LHCN-M2 (cell line): Measurements from ENCODE around the gene PLA2G2F. TPM values are rescaled to one million over a fixed set of nuclear protein-coding genes. Genes with fewer than 3 reads are reported as not detected.

Experiments used
- DNase-seq: peaks from one replicate; pipeline ENCODE4 v3.0.0-alpha.2; 2012; ENCODE audit warnings: low read depth
- total RNA-seq: library from RNA; depleted of rRNA; stranded (reverse); fragments of >200 nt; gene quantifications from 2 replicates; pipeline ENCODE4 v1.2.3, GENCODE V29; 2014

The PLA2G2F gene
- total RNA-seq, 1 experiment from 2014 or later = not detected

DNA sequence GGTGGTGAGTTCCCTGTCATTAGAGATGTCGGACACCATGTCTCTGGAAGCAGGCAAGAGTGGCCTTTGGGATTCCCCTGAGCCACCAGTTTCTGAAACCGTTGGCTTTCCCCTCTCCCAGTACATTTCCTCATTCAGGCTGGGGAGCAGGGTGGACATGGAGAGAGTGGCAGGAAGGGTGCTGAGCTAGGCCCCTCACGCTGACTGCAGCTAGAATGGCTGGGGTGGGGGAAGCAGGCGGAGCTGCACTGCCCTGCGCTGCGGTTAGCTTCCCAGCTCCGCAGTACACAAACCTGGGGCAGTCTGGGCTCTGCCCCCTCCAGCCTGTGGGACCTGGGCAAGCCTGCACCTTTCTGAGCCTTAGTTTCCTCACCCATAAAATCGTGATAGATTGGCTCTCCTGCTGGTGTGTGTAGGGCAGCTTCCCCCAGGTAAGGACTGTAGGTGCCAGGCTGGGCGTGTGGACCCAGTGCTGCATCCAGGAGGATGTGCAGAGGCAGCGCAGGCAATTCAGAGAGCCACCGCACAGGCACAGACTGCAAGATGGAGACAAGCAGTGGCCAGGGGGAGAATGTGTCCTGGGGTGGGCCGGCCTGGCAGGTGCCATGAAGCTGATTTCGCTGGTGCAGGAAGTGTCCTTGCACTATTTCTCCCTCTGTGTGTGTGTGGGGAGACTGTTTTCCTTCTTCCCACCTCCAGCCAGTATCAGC is 3.0 kb downstream of the PLA2G2F start:
- no peak for DNase-seq

- DNase-seq = no peak
Observed at GRCh38 chr1:20143318-20143717, 4.2 kb downstream of the PLA2G2F start.

DNA sequence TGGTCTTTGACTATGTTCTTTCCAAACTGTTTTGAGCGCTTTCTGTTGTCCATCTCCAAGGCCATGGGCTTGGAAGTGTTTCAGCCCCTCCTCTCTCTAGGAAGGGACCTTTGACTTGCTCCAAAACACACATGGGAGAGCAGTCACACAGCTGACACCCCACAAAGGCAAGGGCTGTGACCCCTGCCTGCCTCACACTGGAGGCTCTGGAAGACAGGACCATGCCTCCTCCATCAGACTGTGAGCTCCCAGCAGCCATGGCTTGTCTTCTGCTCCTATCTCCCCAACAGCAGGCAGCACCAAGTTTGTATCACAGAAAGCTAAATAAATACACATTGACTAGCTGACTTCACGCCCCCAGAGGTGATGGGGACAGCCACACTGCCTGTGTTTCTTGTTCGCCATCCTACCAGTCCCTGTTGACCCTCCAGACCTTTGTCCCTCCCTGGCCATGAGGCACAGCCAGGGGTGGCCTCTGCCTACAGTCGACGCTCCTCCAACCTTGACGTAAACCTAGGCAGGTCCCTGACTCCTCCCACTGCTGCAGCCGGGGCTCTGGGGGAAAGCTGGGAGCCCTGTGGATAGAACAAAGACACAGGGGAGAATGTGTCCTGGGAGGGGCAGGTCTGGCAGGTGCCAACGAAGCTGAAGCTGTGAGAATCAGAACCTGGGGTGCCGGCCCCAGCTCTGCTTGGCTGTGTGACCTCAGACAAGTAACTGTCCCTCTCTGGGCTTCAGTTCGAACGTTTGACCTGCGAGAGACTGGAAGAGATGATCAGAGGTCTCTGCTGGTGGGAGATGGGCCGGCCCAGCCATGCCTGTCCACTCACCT is 4.8 kb downstream of the PLA2G2F start:
- DNase-seq = no peak

DNA sequence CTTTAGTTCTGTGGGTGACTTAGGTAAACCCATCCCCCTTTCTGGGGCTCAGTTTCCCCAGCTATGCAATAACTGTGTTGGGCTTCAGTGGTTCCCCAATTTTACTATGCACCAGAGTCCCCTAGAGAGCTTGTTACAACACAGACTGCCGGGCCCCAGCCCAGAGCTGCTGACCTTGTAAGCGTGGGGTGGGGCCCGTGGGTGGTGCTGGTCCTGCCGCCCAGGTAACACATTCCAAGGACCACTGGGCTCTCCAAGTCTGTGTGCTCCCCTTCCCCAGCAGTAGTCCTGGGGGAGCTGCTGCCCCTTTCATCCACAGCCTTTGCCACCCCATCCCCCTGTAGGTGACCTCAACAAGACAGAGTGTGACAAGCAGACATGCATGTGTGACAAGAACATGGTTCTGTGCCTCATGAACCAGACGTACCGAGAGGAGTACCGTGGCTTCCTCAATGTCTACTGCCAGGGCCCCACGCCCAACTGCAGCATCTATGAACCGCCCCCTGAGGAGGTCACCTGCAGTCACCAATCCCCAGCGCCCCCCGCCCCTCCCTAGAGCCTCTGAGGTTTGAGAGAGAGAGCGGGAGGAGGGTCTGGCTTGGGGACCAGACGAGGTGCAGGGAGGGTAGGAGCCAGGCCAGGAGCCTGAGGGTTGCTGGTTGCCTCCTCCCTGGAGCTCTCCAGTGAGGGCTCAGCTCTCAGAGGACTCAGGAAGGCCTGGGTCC is 8.9 kb downstream of the PLA2G2F start:
- DNase-seq = no peak

DNA sequence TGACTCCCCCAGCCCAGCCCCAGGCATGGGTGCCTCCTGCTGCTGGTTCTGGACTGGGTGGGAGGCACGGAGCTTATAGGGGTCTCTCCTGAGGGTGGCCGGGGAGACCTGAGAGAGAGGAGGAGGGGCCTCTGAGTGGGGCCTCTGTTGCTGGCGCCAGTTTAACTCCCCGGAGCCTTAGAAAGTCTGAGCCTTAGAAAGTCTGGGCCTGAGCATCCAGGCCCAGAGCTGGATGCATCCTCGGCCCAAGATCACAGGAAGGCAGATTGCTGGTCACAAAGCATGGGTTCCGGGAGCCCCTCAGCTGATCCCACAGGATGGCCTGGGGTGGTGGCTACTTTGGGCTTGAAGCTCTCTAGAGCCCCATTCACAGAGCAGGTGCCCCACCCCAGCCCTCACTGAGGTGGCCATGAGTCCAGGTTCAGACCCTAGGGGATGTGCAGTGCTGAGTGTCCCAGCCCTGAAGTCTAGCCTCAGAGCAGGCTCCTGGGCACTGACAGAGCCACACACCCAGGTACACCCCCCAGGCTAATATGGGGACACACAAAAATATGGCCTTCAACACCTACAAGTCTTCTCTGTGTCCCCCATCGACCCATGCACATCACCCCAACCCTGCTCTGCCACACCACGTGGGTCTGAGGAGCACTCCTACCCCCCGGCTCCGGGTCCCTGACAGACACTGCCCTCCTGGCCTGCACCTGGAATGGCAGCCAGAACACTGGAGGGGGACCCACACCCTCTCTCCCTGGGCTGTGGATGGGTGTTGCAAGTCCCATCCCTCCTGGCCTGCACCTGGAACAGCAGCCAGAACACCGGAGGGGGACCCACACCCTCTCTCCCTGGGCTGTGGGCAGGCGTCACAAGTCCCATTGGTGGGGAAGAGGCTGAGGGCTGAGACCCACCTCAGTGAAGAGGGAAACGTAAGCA is 9.7 kb downstream of the PLA2G2F start:
- no peak for DNase-seq

DNA sequence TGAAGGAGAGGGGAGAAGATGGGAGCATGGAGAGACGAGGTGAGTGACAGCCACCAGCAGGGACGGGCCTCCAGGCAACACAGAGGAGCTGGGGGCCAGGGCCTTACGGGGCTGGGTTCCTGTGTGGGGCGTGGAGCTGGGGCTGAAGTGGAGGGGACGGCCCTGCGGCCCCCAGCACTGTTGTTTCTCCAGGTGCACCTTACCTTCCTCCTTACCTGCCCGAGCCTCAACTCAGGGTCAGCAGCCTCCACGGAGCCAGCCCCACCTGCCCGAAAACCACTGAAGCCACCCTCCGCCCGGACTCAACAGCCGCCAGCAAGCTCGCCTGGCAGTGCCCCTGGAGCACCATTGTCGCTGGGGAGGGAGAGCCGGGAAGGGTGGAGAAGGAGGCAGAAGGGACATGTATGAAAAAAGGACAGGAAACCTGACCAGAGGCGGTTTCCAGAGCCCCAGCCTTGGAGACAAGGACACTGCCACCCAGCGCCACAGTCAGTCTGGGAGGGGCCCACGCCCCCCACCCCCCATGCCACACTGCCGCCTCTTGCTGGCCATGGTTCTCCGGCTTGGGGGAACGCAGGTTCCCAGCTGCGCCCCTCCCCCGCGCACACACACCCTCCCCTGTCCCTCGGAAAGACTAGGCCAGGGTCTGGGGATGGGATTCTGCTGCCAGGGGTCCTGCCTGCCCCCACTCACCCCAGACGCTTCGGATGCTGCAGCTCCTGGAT is 10.6 kb downstream of the PLA2G2F start:
- no peak for DNase-seq

- DNase-seq = no peak
Observed at GRCh38 chr1:20150326-20150705, 11.2 kb downstream of the PLA2G2F start.

- DNase-seq = no peak
Observed at GRCh38 chr1:20150969-20151368, 11.8 kb downstream of the PLA2G2F start.

GRCh38 chr1:20151906-20152598 is 12.9 kb downstream of the PLA2G2F start:
- DNase-seq = peak; percentile 70

DNA sequence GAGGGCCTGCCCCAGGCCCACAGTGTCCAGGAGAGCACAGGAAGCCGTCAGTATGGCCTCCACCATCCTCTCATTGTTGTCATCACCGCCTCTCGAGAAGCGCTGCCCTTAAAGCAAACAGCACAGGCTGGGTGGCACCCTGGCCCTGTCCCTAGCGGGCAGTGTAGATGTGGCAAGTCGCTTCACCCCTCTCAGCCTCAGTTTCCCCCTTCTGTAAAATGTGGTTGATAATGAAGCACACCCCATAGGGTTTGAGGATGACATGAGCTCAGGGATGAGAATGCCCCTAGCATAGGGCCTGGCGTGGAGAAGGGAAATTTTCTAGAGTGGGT is 13.4 kb downstream of the PLA2G2F start:
- no peak for DNase-seq

DNA sequence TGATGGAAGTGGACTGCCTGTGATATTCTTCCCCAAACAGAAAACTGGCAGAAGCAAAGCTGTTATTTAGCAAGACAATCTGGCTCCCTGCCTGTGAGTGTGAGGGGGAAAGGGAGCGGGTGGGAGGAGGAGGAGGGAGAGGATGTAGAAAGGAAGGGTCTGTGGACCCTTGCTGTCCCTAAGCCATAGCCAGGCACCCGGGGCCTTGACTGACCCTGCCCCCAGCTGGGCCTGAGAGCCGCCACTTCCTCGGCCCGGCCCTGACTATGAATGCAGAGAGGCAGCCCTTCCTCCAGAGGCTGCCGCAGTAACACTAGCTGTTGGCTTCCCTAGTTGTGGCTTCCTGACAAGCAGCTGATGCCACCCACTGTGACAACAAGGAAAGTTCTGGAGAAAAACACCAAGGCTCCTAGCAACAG is 13.9 kb downstream of the PLA2G2F start:
- DNase-seq = no peak

DNA sequence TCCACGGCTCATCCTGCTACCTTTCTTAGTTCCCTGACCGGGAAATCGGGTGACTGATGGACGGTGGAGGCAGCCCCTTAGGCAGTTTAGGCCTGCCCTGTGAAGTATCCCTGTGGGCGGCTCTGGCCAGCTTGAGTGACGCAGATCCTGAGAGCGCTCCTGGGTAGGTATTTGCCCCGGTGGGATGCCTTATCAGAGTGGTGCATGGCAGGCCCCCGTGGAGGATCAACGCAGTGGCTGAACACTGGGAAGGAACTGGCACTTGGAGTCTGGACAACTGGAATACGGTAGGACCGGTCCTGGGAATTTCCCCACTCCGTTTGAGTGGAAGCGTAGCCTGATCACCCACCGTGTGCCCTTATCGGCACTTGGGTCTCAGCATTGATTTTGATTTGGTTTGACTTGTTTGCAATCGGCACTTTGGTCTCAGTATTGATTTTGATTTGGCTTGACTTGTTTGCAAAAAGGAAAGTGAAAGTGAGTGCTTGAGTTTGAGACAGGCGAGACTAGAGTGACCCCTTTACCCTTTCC is 15.2 kb downstream of the PLA2G2F start:
- DNase-seq = no peak

DNA sequence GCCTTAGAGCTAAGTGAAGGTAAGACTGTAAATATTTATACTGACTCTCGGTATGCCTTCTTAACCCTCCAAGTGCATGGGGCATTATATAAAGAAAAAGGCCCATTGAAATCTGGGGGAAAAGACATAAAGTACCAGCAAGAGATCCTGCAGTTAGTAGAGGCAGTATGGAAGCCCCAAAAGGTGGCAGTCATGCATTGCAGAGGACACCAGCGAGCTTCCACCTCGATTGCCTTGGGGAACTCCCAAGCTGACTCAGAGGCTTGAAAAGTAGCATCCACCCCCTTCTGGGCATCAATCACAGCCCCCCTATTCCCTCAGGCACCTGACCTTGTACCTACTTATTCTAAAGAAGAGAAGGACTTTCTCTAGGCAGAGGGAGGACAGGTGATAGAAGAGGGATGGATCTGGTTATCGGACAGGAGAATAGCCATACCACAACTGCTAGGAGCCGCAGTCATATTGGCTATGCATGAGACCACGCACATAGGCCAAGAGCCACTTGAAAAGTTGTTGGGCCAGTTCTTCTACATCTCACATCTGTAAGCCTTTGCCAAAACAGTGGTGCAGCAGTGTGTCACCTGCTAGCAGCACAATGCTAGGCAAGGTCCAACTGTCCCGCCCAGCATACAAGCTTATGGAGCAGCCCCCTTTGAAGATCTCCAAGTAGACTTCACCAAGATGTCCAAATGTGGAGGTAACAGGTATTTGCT is 19.4 kb downstream of the PLA2G2F start:
- no peak for DNase-seq

- no peak for DNase-seq
Observed at GRCh38 chr1:20160034-20160433, 20.9 kb downstream of the PLA2G2F start.

DNA sequence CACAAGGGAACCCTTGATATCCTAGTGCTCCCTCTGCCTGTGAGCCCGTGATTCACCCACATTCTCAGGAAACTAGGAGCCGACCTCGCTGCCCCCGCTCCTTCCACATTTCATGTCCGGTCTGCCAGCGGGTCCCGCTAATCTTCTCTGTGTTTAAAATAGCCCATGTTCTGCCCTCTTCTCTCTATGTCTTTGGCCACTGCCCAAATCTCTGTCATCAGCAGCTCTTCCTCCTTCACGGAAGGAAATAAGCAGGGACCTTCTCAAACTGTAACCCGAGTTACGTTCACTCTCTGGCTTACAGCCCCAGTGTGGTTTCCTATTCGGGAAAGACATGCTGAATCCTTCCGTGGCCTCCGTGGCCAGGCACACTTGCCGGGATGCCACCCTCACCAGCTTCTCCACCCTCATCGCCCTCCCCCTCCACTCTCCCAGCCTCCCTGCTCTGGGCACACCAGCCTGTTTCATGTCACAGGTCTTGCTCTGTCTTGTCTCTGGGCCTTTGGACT is 25.6 kb downstream of the PLA2G2F start:
- peak; percentile 4 for DNase-seq

DNA sequence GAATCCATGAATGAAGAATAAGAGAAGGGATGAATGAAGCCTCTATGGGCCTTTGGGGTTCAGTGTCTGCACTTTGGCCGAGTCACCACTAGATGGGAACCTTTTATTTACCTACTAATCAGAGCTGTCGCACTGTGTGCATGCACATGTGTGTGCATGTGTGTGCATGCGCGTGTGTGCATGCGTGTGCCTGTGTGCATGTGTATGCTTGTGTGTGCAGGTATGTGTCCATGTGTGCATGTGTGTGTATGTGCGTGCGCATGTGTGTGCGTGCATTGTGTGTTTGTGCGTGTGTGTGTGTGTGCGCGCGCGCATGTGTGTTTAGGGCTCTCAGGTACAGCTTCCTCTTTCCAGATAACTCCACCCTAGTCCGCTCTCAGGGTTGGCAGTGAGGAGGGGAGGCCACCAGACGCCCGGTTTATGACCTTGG is 26.4 kb downstream of the PLA2G2F start:
- DNase-seq = peak; percentile 15

GRCh38 chr1:20166051-20166450 is 26.9 kb downstream of the PLA2G2F start:
- no peak for DNase-seq

- DNase-seq = no peak
Observed at GRCh38 chr1:20167126-20167525, 28.0 kb downstream of the PLA2G2F start.
